GM12865 (cell line): ENCODE data around the gene ARHGEF7.

Experiments
- DNase-seq: peaks from one replicate; pipeline ENCODE4 v3.0.0; 2010; ENCODE audit warnings: low read depth
- H3K4me3 ChIP-seq: 2 replicates; pipeline ENCODE4 v1.5.1; 2011; ENCODE audit warnings: mild to moderate bottlenecking, low read depth, low read length, control low read depth
- TF ChIP-seq, protein P1 (sequence below): IDR thresholded peaks from 2 replicates; pipeline ENCODE4 v1.5.1; 2011; ENCODE audit warnings: low read length, control low read depth, low read depth, inconsistent platforms; ENCODE audit not compliant: insufficient read depth; ENCODE audit errors: missing control alignments

Gene ARHGEF7

DNA sequence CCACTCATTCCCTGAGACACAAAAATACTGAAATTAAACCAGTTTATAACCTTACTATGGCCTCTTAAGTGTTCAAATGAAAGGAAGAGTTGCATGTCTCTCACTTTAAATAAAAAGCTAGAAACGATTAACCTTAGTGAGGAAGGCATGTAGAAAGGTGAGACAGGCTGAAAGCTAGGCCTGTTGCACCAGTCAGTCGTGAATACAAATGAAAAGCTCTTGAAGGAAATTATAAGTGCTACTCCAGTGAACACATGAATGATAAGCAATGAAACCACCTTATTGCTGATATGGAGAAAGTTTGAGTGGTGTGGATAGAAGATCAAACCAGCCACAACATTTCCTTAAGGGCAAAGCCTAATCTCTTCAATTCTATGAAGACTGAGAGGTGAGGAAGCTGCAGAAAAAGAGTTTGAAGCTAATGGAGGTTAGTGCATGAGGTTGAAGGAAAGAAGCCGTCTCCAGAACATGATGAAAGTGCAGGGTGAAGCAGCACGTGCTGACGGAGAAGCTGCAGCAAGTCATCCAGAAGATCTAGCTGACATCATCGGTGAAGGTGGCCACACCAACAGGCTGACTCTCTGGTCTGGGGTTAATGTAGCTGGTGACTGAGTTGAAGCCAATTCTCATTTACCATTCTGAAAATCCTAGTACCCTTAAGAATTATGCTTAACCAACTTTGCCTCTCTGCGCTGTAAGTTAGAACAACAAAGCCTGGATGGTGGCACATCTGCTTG is 110.9 kb downstream of the ARHGEF7 start:
- no peak overlapping the region for H3K4me3 ChIP-seq
- TF ChIP-seq, protein P1, sequence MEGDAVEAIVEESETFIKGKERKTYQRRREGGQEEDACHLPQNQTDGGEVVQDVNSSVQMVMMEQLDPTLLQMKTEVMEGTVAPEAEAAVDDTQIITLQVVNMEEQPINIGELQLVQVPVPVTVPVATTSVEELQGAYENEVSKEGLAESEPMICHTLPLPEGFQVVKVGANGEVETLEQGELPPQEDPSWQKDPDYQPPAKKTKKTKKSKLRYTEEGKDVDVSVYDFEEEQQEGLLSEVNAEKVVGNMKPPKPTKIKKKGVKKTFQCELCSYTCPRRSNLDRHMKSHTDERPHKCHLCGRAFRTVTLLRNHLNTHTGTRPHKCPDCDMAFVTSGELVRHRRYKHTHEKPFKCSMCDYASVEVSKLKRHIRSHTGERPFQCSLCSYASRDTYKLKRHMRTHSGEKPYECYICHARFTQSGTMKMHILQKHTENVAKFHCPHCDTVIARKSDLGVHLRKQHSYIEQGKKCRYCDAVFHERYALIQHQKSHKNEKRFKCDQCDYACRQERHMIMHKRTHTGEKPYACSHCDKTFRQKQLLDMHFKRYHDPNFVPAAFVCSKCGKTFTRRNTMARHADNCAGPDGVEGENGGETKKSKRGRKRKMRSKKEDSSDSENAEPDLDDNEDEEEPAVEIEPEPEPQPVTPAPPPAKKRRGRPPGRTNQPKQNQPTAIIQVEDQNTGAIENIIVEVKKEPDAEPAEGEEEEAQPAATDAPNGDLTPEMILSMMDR = no peak
- DNase-seq = no peak

DNA sequence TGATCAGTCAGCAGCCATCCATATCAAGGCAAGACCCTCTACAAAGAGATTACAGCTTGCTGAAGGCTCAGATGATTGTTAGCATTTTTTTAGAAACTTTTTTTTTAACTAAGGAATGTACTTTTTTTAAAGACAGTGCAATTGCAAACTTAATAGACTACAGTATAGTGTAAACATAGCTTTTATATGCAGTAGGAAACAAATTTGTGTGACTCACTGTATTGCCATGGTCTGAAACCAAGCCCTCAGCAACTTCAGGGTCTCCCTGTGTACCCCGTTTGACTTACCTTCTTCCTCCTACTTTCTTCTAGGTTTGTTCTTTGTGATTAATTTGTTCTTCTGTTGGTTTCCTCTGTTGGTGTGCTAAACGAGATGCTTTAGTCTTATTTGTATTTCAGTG is 112.3 kb downstream of the ARHGEF7 start:
- TF ChIP-seq, protein P1 = no peak
- no peak for DNase-seq

DNA sequence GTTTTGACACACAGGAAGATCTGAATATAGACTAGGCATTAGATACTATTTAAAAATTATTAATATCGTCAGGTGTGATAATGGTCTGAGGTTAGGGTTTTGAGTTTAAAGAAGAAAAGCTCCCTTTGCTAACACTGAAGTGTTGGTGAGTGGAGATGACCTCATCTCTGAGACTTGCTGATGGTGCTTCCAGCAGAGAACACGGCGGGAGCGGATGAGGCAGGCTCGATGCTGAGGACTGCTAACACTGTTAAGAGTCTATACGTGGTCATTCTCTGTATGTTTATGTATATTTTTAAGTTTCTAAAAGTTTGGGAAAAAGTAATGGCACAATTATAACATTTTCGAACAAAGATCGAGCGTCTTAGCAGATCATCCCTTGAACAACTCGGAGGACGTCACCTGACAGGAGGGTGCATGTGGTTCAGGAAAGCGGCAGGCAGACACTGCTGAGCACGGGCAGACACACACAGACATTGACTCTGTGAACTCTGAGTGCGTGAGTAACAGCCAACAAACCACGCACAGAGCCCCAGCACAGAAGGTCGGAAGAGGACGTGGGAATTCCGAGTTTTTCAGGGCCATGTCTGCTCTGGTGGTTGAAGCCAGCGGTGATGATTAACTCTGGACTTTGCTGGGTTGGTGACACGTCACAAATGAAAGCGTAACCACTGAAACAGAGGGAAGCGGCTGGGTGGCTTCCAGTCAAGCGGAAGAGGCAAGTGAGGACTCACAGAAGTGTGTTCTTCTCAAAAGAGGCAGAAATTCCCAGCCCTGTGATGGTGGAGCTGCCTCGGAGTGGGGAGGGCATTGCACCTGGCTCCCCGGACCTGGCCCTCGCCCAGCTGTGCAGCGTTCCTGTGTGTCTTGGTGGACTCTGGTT is 113.4 kb downstream of the ARHGEF7 start:
- DNase-seq = no peak
- no peak overlapping the region for H3K4me3 ChIP-seq

More for the DNA sequence above, 112.3 kb downstream of the ARHGEF7 start:
- H3K4me3 ChIP-seq = no peak overlapping the region

DNA sequence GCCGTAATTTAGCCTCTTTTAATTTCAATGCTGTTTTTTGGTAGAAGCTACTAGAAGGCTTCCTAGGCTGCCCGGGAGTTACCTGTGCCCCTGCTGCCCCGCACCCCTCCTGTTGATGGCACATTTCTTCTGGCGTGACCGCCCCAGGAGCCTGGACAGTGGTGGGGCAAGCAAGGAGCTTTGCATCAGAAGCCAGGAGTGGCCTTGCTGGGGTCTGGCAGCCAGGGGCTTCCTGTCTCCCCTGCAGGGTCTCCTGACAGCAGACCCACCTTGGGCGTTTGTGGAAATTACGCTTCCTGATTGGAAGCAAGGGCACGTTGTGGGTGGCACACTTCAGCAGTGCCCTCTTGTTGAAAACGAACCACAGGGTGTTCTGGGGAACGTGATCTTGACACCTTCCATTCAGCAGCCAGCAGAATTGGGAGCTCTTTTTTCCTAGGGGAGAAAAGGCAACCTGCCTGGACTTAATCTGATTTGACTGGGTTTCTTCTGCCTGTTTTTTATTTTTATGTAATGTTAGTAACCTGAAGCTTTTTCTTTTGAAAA is 115.3 kb downstream of the ARHGEF7 start:
- DNase-seq = no peak
- H3K4me3 ChIP-seq = no peak overlapping the region
- TF ChIP-seq, protein P1 = no peak

More for the DNA sequence above, 113.4 kb downstream of the ARHGEF7 start:
- TF ChIP-seq, protein P1 = no peak

DNA sequence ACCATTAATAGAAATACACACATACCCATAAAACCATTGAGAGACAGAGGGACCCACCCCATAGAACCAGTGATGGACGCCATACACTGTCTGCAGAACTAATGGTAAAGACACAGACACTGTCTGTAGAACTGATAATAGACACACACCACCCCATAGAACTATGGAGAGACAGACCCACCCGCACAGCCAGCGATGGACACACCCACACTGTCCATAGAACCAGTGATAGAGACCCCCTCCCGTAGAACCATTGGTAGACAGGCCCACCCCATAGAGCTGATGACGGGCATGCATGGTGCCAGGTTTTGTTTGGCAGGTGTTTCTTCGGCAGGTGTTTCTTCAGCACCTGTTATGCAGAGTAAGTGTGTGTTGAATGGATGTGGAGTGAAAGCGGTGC is 117.1 kb downstream of the ARHGEF7 start:
- no peak overlapping the region for H3K4me3 ChIP-seq

DNA sequence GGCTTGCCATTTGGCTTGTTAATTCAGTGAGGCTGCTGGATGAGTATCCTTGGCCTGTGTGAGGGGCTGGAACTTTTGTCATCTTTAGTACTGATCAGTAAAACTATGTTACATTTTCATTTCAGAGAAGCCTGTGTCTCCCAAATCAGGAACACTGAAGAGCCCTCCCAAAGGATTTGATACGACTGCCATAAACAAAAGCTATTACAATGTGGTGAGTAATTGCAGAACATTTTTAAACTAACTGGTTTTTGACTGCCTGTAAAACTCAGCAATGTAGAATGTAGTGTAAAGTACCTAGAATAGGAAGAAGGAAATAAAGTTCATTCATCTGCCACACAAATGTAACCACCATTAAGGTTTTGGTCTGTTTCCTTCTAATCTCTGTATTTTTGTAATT is 118.0 kb downstream of the ARHGEF7 start:
- H3K4me3 ChIP-seq = no peak overlapping the region
- DNase-seq = no peak
- TF ChIP-seq, protein P1 = no peak

More for the DNA sequence above, 117.1 kb downstream of the ARHGEF7 start:
- no peak for DNase-seq
- TF ChIP-seq, protein P1 = no peak
